GM12878 (cell line): Measurements from ENCODE around the gene DCDC1. TPM values are rescaled to one million over a fixed set of nuclear protein-coding genes. Genes with fewer than 3 reads are reported as not detected.

Experiments
- ATAC-seq: fragments of 200-7000 bp; cut with Tn5 transposase; 3 replicates; pipeline ENCODE4 v1.9.1; 2020; ENCODE audit warnings: mild to moderate bottlenecking, moderate library complexity
- BruUV-seq: library from RNA; stranded (reverse); fragments of 400-500 nt; replicated peaks from 2 replicates; lab custom pipeline; 2021; lab: Mats Ljungman, UMichigan
- CTCF ChIA-PET: fragments of 300-600 bp; sonication (Branson Sonifier 250); formaldehyde crosslinking; extraction: SDS; loops from one replicate; lab custom pipeline; 2021; ENCODE audit warnings: inconsistent platforms; lab: Yijun Ruan, JAX
- POLR2A ChIA-PET: fragments of 350-600 bp; formaldehyde crosslinking; extraction: SDS; loops from one replicate; lab custom pipeline; 2021; ENCODE audit warnings: inconsistent platforms; lab: Charles Lee
- RAD21 ChIA-PET: fragments of 300-600 bp; sonication (Branson Sonifier 250); formaldehyde crosslinking; loops from one replicate; lab custom pipeline; 2023; ENCODE audit warnings: antibody characterized with exemption; ENCODE audit not compliant: unreplicated experiment; lab: Charles Lee
- SMC1A ChIA-PET: fragments of 300-600 bp; sonication (Branson Sonifier 250); formaldehyde crosslinking; loops from one replicate; lab custom pipeline; 2023; ENCODE audit not compliant: unreplicated experiment, uncharacterized antibody; lab: Charles Lee
- DNase-seq: peaks from one replicate; pipeline ENCODE4 v3.0.0-alpha.2; 2011; ENCODE audit warnings: low read depth, low spot score
- FAIRE-seq: peaks from 3 replicates; lab custom pipeline; 2011; peaks lifted over from hg19 to GRCh38; lab: Jason Lieb, UNC
- H2AFZ ChIP-seq: 2 replicates; pipeline ENCODE4 v1.6.0; 2011; ENCODE audit warnings: low read depth, low read length, control low read depth; ENCODE audit not compliant: control insufficient read depth
- H3K27ac ChIP-seq: 2 replicates; pipeline ENCODE4 v1.5.1; 2011; ENCODE audit warnings: control low read depth; ENCODE audit not compliant: control insufficient read depth, insufficient read depth
- H3K27me3 ChIP-seq, 2 experiments: replicated peaks in 1 of 2; 2 replicates each; pipeline versions ENCODE4 v1.6.0 to v1.6.1; 2011; ENCODE audit warnings: low read length in 1 of 2; ENCODE audit not compliant: control insufficient read depth in 2 of 2, insufficient read depth in 2 of 2
- H3K36me3 ChIP-seq, 2 experiments: 2 replicates each; pipeline ENCODE4 v1.5.1; 2011; ENCODE audit warnings: low read length in 1 of 2; ENCODE audit not compliant: control insufficient read depth in 2 of 2, insufficient read depth in 2 of 2
- H3K4me1 ChIP-seq: 2 replicates; pipeline ENCODE4 v1.6.1; 2011; ENCODE audit warnings: mild to moderate bottlenecking, low read length, moderate library complexity, mixed read lengths; ENCODE audit not compliant: control insufficient read depth, insufficient read depth
- H3K4me2 ChIP-seq: 2 replicates; pipeline ENCODE4 v1.6.0; 2011; ENCODE audit warnings: control low read depth; ENCODE audit not compliant: control insufficient read depth, insufficient read depth
- H3K4me3 ChIP-seq: fragments of 200-600 bp; sonication (generic); 2 replicates; pipeline ENCODE4 v1.5.1; 2016
- H3K79me2 ChIP-seq: 2 replicates; pipeline ENCODE4 v1.6.0; 2011; ENCODE audit warnings: low read length; ENCODE audit not compliant: control insufficient read depth, insufficient read depth
- H3K9ac ChIP-seq: 2 replicates; pipeline ENCODE4 v1.8.0; 2011; ENCODE audit warnings: low read length, control low read depth, mixed read lengths; ENCODE audit not compliant: control insufficient read depth, insufficient read depth
- H3K9me3 ChIP-seq: replicated peaks from 3 replicates; pipeline ENCODE4 v1.5.1; 2011; ENCODE audit warnings: mild to moderate bottlenecking, low read length; ENCODE audit not compliant: control insufficient read depth, insufficient read depth
- H4K20me1 ChIP-seq: 2 replicates; pipeline ENCODE4 v1.6.0; 2011; ENCODE audit not compliant: control insufficient read depth, insufficient read depth
- JUNB ChIP-seq: IDR thresholded peaks from 2 replicates; pipeline ENCODE4 v1.6.1; 2016; ENCODE audit warnings: antibody characterized with exemption, mild to moderate bottlenecking
- KLF5 ChIP-seq: fragments of 450-650 bp; IDR thresholded peaks from 2 replicates; pipeline ENCODE4 v1.6.1; 2014; ENCODE audit warnings: mild to moderate bottlenecking; ENCODE audit not compliant: partially characterized antibody
- MTA2 ChIP-seq: fragments of 450-650 bp; IDR thresholded peaks from 2 replicates; pipeline ENCODE4 v1.6.1; 2016; ENCODE audit warnings: low read depth, mild to moderate bottlenecking, moderate library complexity
- NFIC ChIP-seq: IDR thresholded peaks from 2 replicates; pipeline ENCODE4 v1.6.1; 2012; ENCODE audit warnings: low read depth, mild to moderate bottlenecking, inconsistent platforms, low read length, moderate library complexity
- RUNX3 ChIP-seq: IDR thresholded peaks from 2 replicates; pipeline ENCODE4 v1.6.1; 2012; ENCODE audit warnings: low read length, inconsistent platforms
- WGBS: methylation state at CpG from one replicate; pipeline ENCODE4 v1.1.6; 2016; ENCODE audit warnings: low lambda C conversion rate; ENCODE audit not compliant: insufficient replicate concordance, insufficient coverage; ENCODE audit errors: missing lambda C conversion rate; 5-methylcytosine and 5-hydroxymethylcytosine counted together
- in situ Hi-C: fragments of 300-500 bp; cut with MboI; formaldehyde crosslinking; loops from 9 replicates; pipeline ENCODE4 v1.14.3; 2018; ENCODE audit warnings: mixed read lengths
- intact Hi-C: fragments of 100-400 bp; cut with micrococcal nuclease; formaldehyde crosslinking; loops from one replicate; pipeline ENCODE4 v1.14.2; 2022; ENCODE audit not compliant: unreplicated experiment
- polyA plus RNA-seq, 11 experiments: library from polyadenylated mRNA; depleted of rRNA in 4 of 11; unstranded in 6 of 11; stranded (reverse) in 5 of 11; fragments of >200 nt; fragmentation: Nextera tagmentation in 4 of 11; fragmentation: Illumina TruSeq in 1 of 11; extraction: Ambion mirVana in 4 of 11; extraction: Trizol in 1 of 11; gene quantifications; 1 replicate in 1 of 11; 2 replicates in 10 of 11; pipeline versions ENCODE4 v1.2.1 to v1.2.3, GENCODE V29; 2011 to 2016; ENCODE audit warnings: inconsistent platforms in 2 of 11, missing spikeins in 2 of 11, low read depth in 1 of 11
- total RNA-seq, 4 experiments: library from RNA; depleted of rRNA in 3 of 4; stranded (reverse); fragments of >200 nt in 3 of 4; fragmentation: Illumina TruSeq in 1 of 4; extraction: Trizol in 1 of 4; gene quantifications; 2 replicates each; pipeline versions ENCODE4 v1.2.1 to v1.2.3, GENCODE V29; 2013 to 2021

DCDC1 gene
- total and polyA plus RNA-seq, 10 of the 15 experiments (the other 5 are each of a cell fraction or from before 2014, with no cell fraction given), result not detected

- Histone ChIP-seq H3K9me3 (no peaks in the 10 kb centered on the region), H3K9ac (no peak overlapping the region), H3K27ac (no peak overlapping the region), H3K36me3 (no peaks in the 10 kb centered on the region), H3K4me2 (no peak overlapping the region), H3K4me3 (no peak overlapping the region), H4K20me1 (no peaks in the 10 kb centered on the region), H3K27me3 (no peaks in the 10 kb centered on the region), H2AFZ (no peak overlapping the region), H3K79me2 (no peaks in the 10 kb centered on the region), H3K4me1 (no peaks in the 10 kb centered on the region)
- WGBS, result 26% methylated on average over 8 of the region's 8 CpGs
- ChIA-PET SMC1A (interaction anchor here (0.6 to 3.0 kb wide), 15 partner anchors 10 to 945 kb away, joined by 3 to 15 read pairs (median 3); partner anchors contain the start of genes DCDC1 and DNAJC24), CTCF (interaction anchor here (0.7 to 4.0 kb wide), 17 partner anchors 8 to 1060 kb away, joined by 3 to 22 read pairs (median 4); no protein-coding TSS in a partner anchor), RAD21 (interaction anchor here (0.7 to 1.6 kb wide), 8 partner anchors 131 to 1059 kb away, joined by 3 to 8 read pairs (median 5); no protein-coding TSS in a partner anchor), POLR2A (no interaction called here)
- intact Hi-C loops (no loop called here), in situ Hi-C loops (no loop called here)
- FAIRE-seq, result no peak
- no TSS peak for BruUV-seq
- TF ChIP-seq MTA2 (0 out of 2 replicates have a peak, but pooled peaks have one; percentile 16), JUNB (peak; percentile 52; the same call in 1 of the 2 replicates), NFIC (peak; percentile 44; the same call in 1 of the 2 replicates), RUNX3 (no peak; the same call in 1 of the 2 replicates), KLF5 (no peak)
- peak; percentile 62 for ATAC-seq
- DNase-seq, result no peak
These were observed 131.4 kb downstream of the DCDC1 start for GRCh38 chr11:31237819-31238760.
